Measurements from ENCODE around the gene MUC5B.
"Not testable (repeated sequence)": the region's sequence is repeated elsewhere in the genome, so short reads cannot be mapped to it uniquely, and the experiment has no call there.

MUC5B gene

GRCh38 chr11:1254733-1255132 is 31.9 kb downstream of the MUC5B start:
- DNase-seq = no peak

DNA sequence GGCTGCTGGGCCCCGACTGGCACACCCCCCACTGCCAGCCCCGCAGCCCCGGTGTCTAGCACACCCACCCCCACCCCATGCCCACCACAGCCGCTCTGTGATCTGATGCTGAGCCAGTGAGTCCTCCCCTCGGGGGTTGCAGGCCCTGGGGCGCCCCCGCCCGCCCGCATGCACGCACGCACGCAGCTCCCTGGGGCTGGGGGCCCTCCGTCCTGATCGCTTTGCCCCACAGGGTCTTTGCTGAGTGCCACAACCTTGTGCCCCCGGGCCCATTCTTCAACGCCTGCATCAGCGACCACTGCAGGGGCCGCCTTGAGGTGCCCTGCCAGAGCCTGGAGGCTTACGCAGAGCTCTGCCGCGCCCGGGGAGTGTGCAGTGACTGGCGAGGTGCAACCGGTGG is 32.3 kb downstream of the MUC5B start:
- no peak for DNase-seq

DNA sequence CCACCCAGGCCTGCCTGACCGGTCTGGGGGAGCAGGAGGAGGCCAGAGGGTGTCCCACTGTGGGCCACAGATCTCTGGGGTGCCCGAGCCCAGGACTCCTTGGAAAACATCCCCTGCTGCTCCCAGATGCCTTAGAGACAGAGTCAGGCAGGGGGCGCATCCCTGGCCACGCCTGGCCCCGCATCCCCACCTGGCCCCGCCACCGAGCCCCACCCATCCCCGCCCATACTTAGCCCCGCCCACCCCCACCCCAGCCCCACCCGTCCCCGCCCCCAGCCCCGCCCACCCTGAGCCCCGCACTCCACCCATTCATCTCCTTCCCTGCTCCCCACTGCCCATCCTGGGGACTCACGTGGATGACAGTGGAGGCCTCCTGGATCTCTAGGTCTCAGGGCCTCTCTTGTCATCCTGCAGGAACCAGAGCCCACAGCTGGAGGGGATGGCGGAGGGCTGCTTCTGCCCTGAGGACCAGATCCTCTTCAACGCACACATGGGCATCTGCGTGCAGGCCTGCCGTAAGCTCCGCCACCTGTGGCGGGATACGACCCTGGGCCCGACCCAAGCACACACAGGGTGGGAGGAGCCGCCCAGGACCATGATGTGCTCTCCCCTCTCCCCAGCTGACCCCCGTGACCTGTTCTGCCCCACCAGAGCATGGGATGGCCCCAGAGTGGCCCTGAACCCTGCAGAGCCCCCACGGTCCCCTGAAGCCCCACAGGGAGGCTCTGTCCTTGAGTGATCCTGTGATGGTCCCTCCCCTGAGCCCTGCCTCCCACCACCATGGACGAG is 33.6 kb downstream of the MUC5B start:
- DNase-seq = no peak

- no peak for DNase-seq
These were observed 34.5 kb downstream of the MUC5B start for GRCh38 chr11:1257366-1257765.

- no peak for DNase-seq
These were observed 35.0 kb downstream of the MUC5B start for GRCh38 chr11:1257916-1258315.

DNA sequence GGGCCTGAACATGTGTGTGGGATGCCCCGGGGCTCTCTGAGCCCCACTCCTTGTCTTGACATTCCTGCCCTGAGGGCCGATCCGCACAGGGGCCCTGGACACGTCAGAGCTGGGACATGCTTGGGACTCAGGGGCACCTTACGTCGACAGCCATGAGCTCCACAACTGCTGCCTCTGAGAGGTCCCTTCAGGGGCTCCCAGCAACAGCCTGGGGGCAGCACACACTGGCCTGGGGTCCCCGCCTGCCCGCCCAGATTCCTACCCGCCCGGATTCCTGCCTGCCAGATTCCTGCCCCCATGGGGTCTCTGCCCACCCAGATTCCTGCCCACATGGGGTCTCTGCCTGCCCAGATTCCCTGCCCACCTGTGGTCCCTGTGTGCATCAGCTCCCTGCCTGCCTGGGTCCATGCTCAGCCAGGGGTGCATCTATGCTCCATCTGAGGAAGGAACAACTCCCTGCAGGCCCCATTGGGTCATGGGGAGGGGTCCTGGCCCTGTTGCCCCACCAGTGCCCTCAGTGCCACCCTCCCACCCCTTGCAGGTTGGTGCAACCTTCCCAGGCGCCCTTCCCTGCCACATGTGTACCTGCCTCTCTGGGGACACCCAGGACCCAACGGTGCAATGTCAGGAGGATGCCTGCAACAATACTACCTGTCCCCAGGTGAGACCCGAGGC is 35.7 kb downstream of the MUC5B start:
- no peak for DNase-seq

DNA sequence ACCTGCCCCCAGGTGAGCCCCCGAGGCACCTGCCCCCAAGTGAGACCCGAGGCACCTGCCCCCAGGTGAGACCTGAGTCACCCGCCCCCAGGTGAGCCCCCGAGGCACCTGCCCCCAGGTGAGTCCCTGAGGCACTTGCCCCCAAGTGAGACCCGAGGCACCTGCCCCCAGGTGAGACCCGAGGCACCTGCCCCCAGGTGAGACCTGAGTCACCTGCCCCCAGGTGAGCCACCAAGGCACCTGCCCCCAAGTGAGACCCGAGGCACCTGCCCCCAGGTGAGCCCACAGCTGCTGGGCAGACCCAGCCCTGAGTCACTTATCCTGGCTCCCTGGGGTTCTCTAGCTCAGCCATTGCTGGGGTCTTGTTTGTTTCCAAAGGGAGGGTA is 36.2 kb downstream of the MUC5B start:
- DNase-seq = no peak

GRCh38 chr11:1259561-1259960 is 36.7 kb downstream of the MUC5B start:
- DNase-seq = no peak

DNA sequence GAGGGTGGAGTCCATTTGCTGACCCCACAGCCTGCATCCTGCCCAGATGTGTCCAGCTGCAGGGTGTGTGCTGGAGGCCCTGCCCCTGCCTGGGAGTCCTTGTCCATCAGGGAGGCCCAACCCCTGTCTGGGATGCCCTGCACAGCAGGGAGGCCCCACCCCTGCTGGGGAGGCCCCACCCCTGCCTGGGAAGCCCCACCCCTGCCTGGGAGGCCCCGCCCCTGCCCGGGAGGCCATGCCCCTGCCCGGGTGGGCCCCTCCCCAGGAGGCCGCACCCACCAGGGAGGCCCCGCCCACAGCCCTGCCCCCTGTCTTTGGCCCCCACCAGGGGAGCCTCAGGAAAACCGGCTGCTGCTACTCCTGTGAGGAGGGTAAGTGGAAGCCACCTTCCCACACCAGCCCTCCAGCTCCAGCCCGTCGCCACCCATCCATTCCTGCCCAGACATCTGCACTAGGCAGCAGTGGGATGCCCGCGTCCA is 37.2 kb downstream of the MUC5B start:
- DNase-seq = no peak

- no peak for DNase-seq
These were observed 37.8 kb downstream of the MUC5B start for GRCh38 chr11:1260620-1261019.

DNA sequence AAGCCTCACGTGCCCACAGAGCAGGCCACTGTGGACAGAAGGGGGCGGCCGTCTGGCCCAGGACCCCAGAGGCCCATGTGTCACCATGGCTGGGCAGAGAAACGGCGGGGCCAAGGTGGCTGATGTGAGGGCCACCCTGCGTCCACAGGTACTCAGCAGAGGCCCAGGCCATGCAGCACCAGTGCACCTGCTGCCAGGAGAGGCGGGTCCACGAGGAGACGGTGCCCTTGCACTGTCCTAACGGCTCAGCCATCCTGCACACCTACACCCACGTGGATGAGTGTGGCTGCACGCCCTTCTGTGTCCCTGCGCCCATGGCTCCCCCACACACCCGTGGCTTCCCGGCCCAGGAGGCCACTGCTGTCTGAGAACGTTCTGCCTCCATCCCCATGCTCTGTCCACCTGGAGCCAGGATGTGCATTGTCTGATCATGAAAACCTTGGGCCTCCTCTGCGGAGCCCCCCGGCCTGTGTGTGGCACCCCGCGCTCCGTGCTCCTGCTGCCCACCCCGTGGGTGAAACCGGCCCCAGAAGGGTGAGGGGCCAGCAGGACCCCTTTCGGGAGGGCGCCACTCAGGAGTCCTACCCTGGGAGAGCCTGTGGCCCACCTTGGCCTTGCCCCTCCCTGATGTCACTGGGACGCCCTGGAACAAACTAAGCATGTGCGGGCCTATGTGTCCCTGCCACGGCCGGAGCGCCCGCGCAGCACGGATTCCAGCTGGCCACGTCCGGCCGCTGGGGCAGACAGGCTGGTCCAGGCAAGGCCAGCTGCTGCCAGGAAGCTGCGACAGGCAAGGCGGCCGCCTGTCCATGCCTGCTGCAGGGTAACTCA is 38.6 kb downstream of the MUC5B start:
- no peak for DNase-seq

GRCh38 chr11:1262172-1263006 is 39.5 kb downstream of the MUC5B start:
- peak; percentile 8 for DNase-seq

DNA sequence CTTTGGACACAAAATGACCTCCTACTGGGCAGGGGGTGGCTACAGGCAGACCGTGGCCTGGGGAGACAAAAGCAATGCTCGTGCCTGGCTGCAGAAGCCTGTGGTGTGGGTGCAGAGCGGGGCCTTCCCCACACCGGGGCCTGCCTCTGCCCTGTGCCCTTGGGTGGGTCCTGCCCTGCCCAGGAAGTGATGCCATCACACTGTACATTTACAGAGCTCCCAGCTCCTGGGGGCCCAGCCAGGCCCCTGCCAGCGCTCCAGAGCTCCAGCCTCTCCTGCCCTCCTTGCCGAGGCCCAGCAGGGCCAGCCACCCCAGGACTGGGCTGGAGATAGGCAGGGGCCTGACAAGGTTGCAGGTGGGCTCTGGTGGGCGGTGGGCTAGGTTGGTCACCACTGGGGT is 40.1 kb downstream of the MUC5B start:
- no peak for DNase-seq

DNA sequence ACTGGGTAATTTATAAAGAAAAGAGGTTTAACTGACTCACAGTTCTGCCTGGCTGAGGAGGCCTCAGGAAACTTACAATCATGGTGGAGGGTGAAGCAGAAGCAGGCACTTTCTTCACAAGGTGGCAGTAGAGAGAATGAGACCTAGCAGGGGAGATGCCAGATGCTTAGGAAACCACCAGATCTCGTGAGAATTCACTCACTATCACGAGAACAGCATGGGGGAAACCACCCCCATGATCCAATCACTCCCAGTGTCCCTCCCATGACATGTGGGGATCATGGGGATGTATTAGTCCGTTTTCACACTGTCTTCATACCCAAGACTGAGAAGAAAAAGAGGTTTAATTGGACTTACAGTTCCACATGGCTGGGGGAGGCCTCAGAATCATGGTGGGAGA is 41.6 kb downstream of the MUC5B start:
- not testable (repeated sequence) for DNase-seq

GRCh38 chr11:1265480-1265879 is 42.6 kb downstream of the MUC5B start:
- DNase-seq = not testable (repeated sequence)

GRCh38 chr11:1266976-1267375 is 44.1 kb downstream of the MUC5B start:
- not testable (repeated sequence) for DNase-seq

GRCh38 chr11:1267441-1268100 is 44.7 kb downstream of the MUC5B start:
- no peak for DNase-seq

GRCh38 chr11:1269957-1270356 is 47.1 kb downstream of the MUC5B start:
- no peak for DNase-seq

DNA sequence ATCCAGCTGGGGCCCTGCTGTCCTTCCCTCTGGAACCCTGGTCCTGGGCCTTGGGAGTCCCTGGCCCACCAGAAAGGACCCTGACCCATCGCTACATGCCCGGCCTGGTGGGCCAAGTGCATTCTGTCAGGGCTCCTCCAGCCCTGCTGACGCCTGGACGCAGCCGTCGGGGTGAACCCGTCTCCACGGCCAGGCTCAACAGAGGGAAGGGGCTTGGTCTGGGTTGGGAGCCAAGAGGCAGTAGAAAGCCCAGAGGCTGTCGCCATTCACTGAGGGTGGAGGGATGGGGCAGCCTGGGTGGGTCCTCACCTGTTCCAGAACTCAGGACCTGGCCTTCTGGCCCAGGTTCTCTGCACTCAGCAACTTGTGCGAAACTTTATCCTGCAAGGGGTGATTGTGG is 47.6 kb downstream of the MUC5B start:
- no peak for DNase-seq

DNA sequence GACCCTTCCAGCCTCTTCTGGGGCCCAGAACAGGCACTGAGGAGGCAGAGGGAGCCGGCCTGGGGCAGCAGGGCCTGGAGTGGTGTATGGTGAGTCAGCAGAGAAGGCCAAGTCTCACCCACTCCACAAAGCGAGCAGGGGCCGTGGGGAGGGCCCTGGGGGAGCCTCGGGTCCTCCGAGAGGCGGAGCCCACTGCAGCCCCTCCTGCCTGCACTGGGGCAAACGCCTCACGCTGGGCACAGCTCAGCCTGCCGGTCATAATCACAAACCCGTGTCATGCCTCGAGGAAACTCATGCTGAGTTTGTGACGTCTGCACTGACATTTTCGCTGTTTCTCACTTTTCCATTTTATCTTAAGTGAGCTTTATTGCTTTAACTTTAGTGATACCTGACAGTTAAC is 48.1 kb downstream of the MUC5B start:
- no peak for DNase-seq

DNA sequence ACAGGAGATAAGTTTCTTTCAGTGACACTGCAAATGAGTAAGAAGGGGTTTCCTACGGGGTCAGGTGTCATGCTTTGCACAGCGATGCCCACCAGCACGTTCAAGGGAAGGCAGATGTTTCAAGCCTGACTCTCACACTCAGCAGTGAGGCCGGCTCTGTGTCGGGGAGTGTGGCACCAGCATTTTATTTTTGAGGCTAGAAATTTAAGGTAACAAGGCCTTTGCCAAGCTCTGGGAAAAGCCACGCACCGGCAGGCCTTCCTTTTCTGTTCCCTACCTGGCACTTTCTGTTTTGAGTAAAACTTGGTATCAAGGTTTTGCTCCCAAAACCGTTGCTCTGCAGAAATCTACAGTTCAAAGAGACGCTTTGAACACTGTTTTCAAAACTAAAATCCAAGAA is 48.5 kb downstream of the MUC5B start:
- no peak for DNase-seq

- DNase-seq = no peak
These were observed 49.1 kb downstream of the MUC5B start for GRCh38 chr11:1271927-1272326.

All from KG1 (cell line).